ENCODE measurements around the gene FAM118A. TPM values are rescaled to one million over a fixed set of nuclear protein-coding genes. Genes with fewer than 3 reads are reported as not detected.

FAM118A gene
- total RNA-seq, 1 donor from 2014 or later, result 28.2 TPM

DNA sequence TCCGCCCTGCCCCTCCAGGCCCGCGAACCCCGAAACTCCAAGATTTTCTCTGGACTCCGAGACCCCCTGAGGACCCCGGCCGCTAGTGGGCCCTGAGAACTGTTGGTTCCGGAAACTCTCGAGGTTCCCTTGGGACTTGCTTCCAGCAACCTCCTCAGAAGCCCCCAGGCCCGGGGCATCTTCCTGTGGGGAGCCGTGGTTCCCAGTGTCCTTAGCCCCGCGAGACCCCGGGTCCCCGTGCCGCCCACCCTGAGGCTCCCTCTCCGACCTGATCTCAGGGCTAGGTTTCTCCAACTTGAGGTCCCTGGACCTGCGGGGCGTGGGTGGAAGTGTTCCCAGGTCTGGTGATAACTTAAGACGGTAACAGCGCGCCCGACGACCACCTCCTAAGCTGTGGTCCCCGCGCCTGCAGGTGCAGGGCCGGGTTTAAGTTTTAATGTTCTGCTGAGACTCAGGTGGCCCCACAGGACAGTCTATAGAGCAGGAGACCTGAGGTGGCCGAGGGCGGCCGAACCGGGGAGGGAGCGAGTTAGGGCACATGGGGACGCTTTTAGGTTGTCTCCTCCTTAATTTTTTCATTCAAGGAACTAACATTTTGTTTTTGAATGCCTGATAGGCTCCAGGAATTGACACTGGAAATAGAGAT, 720 bp downstream of the FAM118A start:
- TF ChIP-seq, protein P1, sequence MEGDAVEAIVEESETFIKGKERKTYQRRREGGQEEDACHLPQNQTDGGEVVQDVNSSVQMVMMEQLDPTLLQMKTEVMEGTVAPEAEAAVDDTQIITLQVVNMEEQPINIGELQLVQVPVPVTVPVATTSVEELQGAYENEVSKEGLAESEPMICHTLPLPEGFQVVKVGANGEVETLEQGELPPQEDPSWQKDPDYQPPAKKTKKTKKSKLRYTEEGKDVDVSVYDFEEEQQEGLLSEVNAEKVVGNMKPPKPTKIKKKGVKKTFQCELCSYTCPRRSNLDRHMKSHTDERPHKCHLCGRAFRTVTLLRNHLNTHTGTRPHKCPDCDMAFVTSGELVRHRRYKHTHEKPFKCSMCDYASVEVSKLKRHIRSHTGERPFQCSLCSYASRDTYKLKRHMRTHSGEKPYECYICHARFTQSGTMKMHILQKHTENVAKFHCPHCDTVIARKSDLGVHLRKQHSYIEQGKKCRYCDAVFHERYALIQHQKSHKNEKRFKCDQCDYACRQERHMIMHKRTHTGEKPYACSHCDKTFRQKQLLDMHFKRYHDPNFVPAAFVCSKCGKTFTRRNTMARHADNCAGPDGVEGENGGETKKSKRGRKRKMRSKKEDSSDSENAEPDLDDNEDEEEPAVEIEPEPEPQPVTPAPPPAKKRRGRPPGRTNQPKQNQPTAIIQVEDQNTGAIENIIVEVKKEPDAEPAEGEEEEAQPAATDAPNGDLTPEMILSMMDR (IDR thresholded peaks at IDR 0.05; ENCODE audit: insufficient read depth, low read length, severe bottlenecking), result no peak
- no peak for DNase-seq (ENCODE audit: low read depth)
- Histone ChIP-seq H3K4me3 (ENCODE audit: low read depth, low read length) (peak overlapping the region; percentile 97), H3K27me3 (ENCODE audit: control insufficient read depth, insufficient read depth, low read length) (no peaks in the 10 kb centered on the region), H3K36me3 (ENCODE audit: control insufficient read depth, insufficient read depth, low read length) (no peaks in the 10 kb centered on the region)
- no peak for FAIRE-seq

DNA sequence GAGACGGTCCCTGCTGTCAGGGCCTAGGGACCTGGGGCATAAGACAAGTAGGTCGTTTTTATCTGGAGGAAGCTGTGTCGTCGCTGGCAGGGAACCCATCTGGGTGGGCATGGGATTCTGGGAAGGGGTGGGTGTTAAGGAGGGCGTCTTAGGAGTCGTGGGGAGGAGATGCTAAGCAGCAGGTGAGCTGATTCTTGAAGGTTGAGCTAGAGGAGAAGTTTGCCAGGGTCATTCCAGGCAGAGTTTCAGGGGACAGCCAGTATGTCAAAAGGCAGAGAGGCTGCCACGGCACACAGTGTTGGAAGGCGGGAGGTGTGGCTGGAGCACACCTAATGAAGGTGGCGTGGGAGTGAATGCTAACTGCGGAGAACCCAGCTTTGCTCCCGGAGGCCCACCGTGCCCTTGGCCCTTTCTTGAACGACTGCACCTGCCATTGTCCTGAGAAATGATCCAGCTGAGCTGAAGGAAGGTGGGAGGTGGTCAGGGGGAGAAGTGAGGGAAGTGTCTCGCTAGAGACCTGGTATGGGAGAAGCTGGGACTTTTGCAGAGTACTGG, 1.3 kb downstream of the FAM118A start:
- H3K4me3 ChIP-seq (ENCODE audit: low read depth, low read length), result peak overlapping the region; percentile 97
- no peak for FAIRE-seq
- H3K36me3 ChIP-seq (ENCODE audit: control insufficient read depth, insufficient read depth, low read length), result no peaks in the 10 kb centered on the region
- H3K27me3 ChIP-seq (ENCODE audit: control insufficient read depth, insufficient read depth, low read length), result no peaks in the 10 kb centered on the region
- no peak for DNase-seq (ENCODE audit: low read depth)
- TF ChIP-seq, protein P1 (IDR thresholded peaks at IDR 0.05; ENCODE audit: insufficient read depth, low read length, severe bottlenecking), result no peak

DNA sequence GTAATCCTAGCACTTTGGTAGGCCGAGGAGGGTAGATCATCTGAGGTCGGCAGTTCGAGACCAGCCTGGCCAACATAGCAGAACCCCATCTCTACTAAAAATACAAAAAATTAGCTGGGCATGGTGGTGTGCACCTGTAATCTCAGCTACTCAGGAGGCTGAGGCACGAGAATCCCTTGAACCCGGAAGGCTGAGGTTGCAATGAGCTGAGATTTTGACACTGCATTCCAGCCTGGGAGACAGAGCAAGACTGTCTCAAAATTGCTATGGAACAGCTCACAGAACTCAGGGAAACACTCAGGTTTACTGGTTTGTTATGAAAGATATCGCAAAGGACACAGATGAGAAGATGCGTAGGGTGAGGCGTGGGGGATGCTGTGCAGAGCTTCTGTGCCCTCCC, 2.7 kb downstream of the FAM118A start:
- no peak overlapping the region for H3K4me3 ChIP-seq (ENCODE audit: low read depth, low read length)
- no peak for DNase-seq (ENCODE audit: low read depth)
- H3K27me3 ChIP-seq (ENCODE audit: control insufficient read depth, insufficient read depth, low read length), result no peaks in the 10 kb centered on the region
- TF ChIP-seq, protein P1 (IDR thresholded peaks at IDR 0.05; ENCODE audit: insufficient read depth, low read length, severe bottlenecking), result no peak
- H3K36me3 ChIP-seq (ENCODE audit: control insufficient read depth, insufficient read depth, low read length), result no peaks in the 10 kb centered on the region
- FAIRE-seq, result no peak

DNA sequence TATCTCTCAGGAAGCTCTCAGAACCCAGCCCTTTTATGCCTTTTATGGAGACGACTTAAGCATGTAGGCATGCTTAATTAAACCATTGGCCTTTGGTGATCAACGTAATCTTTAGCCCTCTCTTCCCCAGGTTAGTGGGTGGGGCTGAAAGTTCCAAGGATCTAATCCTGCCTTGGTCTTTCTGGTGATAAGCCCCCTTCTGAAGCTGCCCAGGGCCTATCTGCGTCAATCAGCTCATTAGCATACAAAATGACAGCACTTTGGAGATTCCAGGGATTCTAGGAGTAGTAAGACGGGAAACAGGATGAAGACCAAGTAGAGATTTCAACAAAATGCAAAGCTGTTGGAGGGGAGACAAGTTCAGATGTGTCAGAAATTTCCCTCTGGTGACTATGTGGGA, 3.1 kb downstream of the FAM118A start:
- no peaks in the 10 kb centered on the region for H3K27me3 ChIP-seq (ENCODE audit: control insufficient read depth, insufficient read depth, low read length)
- no peak overlapping the region for H3K4me3 ChIP-seq (ENCODE audit: low read depth, low read length)
- DNase-seq (ENCODE audit: low read depth) (no peak), FAIRE-seq (peak; percentile 88)
- TF ChIP-seq, protein P1 (IDR thresholded peaks at IDR 0.05; ENCODE audit: insufficient read depth, low read length, severe bottlenecking), result no peak
- H3K36me3 ChIP-seq (ENCODE audit: control insufficient read depth, insufficient read depth, low read length), result no peaks in the 10 kb centered on the region

DNA sequence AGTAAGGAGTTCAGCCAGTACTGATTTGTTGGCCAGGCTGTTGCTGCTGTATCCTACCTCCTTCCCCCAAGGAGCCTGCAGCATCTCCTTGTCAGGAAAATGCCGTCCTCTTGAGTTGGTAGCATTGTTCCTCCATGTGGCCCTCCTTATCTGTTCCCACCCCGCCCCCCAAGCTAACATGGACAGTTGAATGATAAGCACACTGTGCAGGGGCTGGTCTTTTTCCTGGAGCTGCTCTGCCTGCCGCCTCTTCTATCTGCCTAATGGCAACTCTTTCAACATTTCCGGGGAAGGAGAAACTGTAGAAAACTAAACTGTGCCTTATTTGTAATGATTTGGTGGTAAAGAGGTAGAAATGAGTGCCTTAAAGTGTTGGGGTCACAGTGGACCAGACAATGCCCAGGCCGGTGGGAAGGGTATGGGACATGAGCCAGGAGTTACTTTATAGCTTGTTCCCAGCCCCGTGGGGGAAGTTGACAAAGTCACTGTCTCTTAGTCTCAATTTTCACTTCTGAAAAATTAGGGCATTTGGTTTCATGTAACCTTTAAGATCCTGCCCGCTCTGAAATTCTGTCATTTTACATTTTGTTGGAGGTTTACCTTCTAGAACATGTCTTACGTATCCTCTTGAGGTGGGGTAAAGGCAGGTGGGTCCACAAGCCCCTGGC, 4.5 kb downstream of the FAM118A start:
- FAIRE-seq (no peak), DNase-seq (ENCODE audit: low read depth) (no peak)
- TF ChIP-seq, protein P1 (IDR thresholded peaks at IDR 0.05; ENCODE audit: insufficient read depth, low read length, severe bottlenecking), result no peak
- no peaks in the 10 kb centered on the region for H3K36me3 ChIP-seq (ENCODE audit: control insufficient read depth, insufficient read depth, low read length)
- H3K27me3 ChIP-seq (ENCODE audit: control insufficient read depth, insufficient read depth, low read length), result no peaks in the 10 kb centered on the region
- no peak overlapping the region for H3K4me3 ChIP-seq (ENCODE audit: low read depth, low read length)
